ENCODE results near the gene CAPSL.

Gene CAPSL

DNA sequence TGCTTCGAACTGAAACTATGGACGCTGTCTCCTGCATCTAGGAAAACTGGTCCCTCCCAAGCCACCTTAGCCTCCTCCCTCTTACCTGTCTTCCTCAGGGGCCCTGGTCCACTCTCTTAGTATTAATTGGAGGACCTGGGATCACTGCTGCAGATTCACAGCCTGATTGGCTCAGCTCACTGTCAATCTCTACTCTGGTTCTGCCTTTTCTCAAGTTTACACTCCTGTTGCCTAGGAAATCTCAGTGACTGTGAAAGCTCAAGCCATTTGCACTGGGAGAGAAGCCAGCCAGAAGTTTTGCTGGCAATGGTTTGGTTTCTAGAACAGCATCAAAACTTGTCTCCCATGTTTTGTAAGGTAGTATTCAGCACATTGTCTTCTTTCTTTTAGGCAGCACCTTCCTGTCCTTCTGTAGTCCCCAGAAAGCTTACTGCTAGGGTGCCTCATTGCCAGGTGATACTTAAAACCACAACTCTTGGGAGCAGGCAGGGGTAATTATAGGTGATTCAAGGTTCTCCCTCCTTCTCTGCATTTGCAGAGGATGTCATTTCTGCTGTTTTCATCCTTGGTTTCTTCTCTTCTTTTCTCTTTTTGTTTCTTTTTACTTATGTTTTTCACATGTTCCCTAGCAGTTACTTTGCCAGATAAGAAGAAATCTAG is at the start of gene CAPSL:
TSS of gene CAPSL (minus strand) at position 55 of the 660 bp plus-strand sequence. CDS start 17,502 bp downstream, outside the sequence.
- TF ChIP-seq FOXM1 (IDR thresholded peaks at IDR 0.05; ENCODE audit: borderline replicate concordance, low read depth) (no peak), EP300 (IDR thresholded peaks at IDR 0.05; ENCODE audit: borderline replicate concordance) (no peak), CEBPB (IDR thresholded peaks at IDR 0.05) (no peak), TAF1 (IDR thresholded peaks at IDR 0.05; ENCODE audit: low read depth) (no peak), YY1 (IDR thresholded peaks at IDR 0.05; ENCODE audit: low read depth) (no peak), REST (IDR thresholded peaks at IDR 0.05; ENCODE audit: low read depth) (no peak), NFIC (IDR thresholded peaks at IDR 0.05) (no peak), ZBTB7A (IDR thresholded peaks at IDR 0.05; ENCODE audit: low read depth) (no peak)
- TF ChIP-seq, protein P1, sequence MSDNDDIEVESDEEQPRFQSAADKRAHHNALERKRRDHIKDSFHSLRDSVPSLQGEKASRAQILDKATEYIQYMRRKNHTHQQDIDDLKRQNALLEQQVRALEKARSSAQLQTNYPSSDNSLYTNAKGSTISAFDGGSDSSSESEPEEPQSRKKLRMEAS (IDR thresholded peaks at IDR 0.05): no peak

GRCh38 chr5:35987776-35988175 is 49.4 kb upstream of the CAPSL start:
- TF ChIP-seq, protein P1 (IDR thresholded peaks at IDR 0.05): no peak
- TF ChIP-seq TAF1 (IDR thresholded peaks at IDR 0.05; ENCODE audit: low read depth) (no peak), EP300 (IDR thresholded peaks at IDR 0.05; ENCODE audit: borderline replicate concordance) (no peak), CEBPB (IDR thresholded peaks at IDR 0.05) (no peak), NFIC (IDR thresholded peaks at IDR 0.05) (no peak), YY1 (IDR thresholded peaks at IDR 0.05; ENCODE audit: low read depth) (no peak), EGR1 (IDR thresholded peaks at IDR 0.05) (no peak), TEAD4 (IDR thresholded peaks at IDR 0.05) (no peak), CREB1 (IDR thresholded peaks at IDR 0.05; ENCODE audit: low read depth) (no peak), REST (IDR thresholded peaks at IDR 0.05; ENCODE audit: low read depth) (no peak)
- TF ChIP-seq, protein P2, sequence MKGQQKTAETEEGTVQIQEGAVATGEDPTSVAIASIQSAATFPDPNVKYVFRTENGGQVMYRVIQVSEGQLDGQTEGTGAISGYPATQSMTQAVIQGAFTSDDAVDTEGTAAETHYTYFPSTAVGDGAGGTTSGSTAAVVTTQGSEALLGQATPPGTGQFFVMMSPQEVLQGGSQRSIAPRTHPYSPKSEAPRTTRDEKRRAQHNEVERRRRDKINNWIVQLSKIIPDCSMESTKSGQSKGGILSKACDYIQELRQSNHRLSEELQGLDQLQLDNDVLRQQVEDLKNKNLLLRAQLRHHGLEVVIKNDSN (IDR thresholded peaks at IDR 0.05): no peak

DNA sequence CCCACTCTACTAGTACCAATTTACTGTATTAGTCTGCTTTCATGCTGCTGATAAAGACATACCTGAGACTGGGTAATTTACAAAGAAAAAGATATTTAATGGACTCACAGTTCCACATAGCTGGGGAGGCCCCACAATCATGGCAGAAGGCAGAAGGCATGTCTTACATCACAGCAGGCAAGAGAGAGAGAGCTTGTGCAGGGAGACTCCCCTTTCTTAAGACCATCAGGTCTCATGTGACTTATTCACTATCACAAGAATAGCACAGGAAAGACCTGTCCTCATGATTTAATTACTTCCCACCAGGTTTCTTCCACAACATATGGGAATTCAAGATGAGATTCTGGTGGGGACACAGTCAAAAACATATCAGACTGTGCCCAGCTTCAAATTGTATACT is 41.3 kb upstream of the CAPSL start:
- no peak for TF ChIP-seq CREB1 (IDR thresholded peaks at IDR 0.05; ENCODE audit: low read depth)
- TF ChIP-seq CEBPB (IDR thresholded peaks at IDR 0.05): no peak
- TF ChIP-seq, protein P1 (IDR thresholded peaks at IDR 0.05): no peak
- no peak for TF ChIP-seq NFIC (IDR thresholded peaks at IDR 0.05)
- no peak for TF ChIP-seq EGR1 (IDR thresholded peaks at IDR 0.05)
- TF ChIP-seq FOXM1 (IDR thresholded peaks at IDR 0.05; ENCODE audit: borderline replicate concordance, low read depth): no peak
- no peak for TF ChIP-seq YY1 (IDR thresholded peaks at IDR 0.05; ENCODE audit: low read depth)
- no peak for TF ChIP-seq ZBTB7A (IDR thresholded peaks at IDR 0.05; ENCODE audit: low read depth)
- TF ChIP-seq EP300 (IDR thresholded peaks at IDR 0.05; ENCODE audit: borderline replicate concordance): no peak
- no peak for TF ChIP-seq TCF12 (IDR thresholded peaks at IDR 0.05; ENCODE audit: low read depth)

DNA sequence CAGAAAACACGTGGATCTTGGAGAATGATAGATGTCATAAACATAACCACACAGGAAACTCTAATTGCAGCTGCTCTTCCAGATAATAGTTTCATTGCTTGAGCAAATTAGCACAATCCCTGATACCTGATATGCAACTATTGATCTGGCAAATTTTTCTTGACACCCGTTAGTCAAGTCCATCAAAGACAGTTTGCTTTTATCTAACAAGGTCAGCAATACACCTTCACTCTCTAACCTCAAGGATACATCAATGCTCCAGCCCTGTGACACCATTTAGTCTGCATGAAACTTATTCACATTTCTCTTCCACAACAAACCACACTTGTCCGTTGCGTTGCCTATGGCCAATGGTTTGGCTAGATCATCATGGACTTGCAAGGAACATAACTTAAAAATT is 36.1 kb upstream of the CAPSL start:
- no peak for TF ChIP-seq REST (IDR thresholded peaks at IDR 0.05; ENCODE audit: low read depth)

DNA sequence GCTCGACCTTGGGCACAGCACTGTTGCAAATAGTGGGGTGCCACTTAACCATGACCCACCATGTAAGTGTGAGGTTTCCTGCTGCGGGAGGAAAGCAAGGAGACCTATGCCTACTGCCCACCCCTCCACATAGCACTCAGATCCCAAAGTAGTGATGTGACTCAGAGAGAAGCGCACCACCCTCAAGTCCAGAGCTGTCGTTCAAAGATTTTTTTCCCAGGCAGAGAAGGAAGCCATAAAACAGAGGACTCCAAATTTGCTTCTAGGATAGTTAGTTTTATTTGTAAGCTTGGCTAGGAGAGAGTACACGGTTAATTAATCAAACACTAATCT is 33.4 kb upstream of the CAPSL start:
- no peak for TF ChIP-seq ZBTB7A (IDR thresholded peaks at IDR 0.05; ENCODE audit: low read depth)
- TF ChIP-seq, protein P1 (IDR thresholded peaks at IDR 0.05): no peak
- TF ChIP-seq YY1 (IDR thresholded peaks at IDR 0.05; ENCODE audit: low read depth): no peak
- TF ChIP-seq NFIC (IDR thresholded peaks at IDR 0.05): no peak
- TF ChIP-seq EGR1 (IDR thresholded peaks at IDR 0.05): no peak
- TF ChIP-seq REST (IDR thresholded peaks at IDR 0.05; ENCODE audit: low read depth): no peak
- no peak for TF ChIP-seq CEBPB (IDR thresholded peaks at IDR 0.05)
- no peak for TF ChIP-seq FOXM1 (IDR thresholded peaks at IDR 0.05; ENCODE audit: borderline replicate concordance, low read depth)
- TF ChIP-seq CREB1 (IDR thresholded peaks at IDR 0.05; ENCODE audit: low read depth): no peak
- no peak for TF ChIP-seq TAF1 (IDR thresholded peaks at IDR 0.05; ENCODE audit: low read depth)
- TF ChIP-seq, protein P2 (IDR thresholded peaks at IDR 0.05): no peak
- no peak for TF ChIP-seq TCF12 (IDR thresholded peaks at IDR 0.05; ENCODE audit: low read depth)
- TF ChIP-seq TEAD4 (IDR thresholded peaks at IDR 0.05): no peak
- TF ChIP-seq RAD21 (IDR thresholded peaks at IDR 0.05; ENCODE audit: low read depth): no peak
- TF ChIP-seq EP300 (IDR thresholded peaks at IDR 0.05; ENCODE audit: borderline replicate concordance): no peak
